ENCODE data around the gene CNTF.
A peak's percentile ranks its signal among the peaks of the same experiment; 100 is the strongest.

The CNTF gene

DNA sequence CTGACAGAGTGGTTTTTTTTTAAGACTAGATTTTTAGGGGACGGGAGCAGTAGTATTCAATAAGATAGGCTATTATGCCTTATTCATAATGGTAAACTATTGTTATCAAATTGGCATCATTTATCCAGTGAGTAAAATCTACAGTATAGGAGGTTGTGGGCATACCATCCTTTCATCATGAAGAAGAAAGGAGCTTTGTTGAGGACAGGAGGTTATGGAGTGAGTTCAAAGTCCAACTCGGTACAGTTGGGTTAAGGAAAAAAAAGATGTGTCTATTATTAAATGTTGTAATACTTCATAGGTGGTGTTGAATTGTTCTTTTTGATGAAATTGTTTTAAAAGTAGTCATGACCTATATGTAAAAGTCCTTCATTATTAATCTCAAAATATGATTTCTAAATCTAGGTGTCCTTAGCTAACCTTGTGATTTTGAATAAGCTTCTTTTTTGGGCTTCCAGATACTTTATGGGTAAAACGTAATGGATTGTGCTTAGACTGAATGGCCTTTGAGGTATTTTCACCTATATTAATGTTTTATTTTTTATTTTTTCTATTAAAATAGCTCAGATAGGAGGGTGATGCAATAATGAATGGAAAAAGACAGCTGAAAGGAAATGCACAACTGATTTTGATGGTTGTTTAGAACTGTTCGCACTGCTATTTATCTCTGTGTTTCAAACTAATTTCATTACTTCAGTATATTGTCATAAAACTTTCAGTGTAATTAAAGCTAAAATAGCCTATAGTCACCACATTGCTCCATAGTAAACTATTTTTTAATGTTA is 15.3 kb upstream of the CNTF start:
- DNase-seq: no peak

DNA sequence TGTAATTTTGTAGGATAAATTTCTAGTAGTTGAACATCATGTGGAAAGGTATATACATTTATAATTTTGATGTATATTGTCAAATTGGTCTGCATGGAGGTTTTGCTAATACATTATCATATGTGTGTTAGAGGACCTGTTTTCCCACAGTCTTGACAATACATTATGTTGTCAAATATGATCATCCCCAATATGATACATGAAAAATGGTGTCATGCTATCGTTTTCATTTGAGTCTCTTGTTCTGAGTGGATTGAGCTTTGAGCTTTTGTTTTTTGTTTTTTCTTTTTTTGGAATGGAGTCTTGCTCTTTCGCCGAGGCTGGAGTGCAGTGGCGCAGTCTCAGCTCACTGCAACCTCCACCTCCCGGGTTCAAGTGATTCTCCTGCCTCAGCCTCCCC is 14.1 kb upstream of the CNTF start:
- DNase-seq: no peak

DNA sequence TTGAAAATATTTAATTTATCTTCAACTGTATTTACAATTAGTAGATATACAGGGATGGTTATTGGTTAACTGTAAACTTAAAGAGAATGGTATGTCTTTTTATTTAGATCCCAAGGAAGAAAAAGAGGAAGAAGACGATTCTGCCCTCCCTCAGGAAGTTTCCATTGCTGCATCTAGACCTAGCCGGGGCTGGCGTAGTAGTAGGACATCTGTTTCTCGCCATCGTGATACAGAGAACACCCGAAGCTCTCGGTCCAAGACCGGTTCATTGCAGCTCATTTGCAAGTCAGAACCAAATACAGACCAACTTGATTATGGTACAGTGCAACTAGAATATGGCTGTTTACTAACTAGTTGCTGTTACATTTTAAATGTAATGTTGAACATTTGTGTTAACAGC is 12.7 kb upstream of the CNTF start:
- no peak for DNase-seq

DNA sequence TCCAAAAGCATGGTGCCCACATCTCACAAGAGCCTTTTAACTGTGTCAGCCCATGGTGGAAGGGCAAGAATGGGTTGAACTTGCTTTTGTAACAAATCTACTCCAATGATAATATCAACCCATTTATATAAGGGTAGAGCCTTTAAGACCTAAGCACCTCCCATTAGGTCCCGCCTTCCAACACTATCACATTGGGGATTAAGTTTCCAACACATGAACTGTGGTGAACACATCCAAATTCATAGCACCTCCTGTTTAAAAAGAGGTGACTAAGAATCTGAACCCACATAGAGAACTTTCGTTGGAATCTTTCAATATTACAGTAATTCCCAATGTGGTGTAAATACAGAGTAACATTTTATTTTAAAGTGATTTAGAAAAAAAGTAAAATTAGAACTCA is 9.2 kb upstream of the CNTF start:
- DNase-seq: no peak

DNA sequence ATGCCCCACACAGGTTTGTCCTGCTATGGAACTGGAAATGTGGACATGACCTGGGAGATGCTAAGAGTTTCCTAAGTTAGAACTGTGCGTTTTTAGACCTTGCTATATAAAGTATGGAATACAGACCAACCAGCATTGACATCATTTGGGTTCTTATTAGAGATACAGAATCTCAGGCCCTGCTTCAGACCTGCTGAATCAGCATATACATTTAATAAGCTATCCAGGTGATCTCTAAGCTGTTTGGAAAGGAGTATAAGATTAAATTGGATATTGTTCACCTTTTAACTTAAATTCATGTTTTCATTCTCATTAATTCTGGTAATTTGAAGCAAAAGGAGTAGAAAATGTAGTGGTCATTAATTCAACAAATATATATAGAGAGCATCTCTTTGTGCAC is 6.9 kb upstream of the CNTF start:
- no peak for DNase-seq

DNA sequence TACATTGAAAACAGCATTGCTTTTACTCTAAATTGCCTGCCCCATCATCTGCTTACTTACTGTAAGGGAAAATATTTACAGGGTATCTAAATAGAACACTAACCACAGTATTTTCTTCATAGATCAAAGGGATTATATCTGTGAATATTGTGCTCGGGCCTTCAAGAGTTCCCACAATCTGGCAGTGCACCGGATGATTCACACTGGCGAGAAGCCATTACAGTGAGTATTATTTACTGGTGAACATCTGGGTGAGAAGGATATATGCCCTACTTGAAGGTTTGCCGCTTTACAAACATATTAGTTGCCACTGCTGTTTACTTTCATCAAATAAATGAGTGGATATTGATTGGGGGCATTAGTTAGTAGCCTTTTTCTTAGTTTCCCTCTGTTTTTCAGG is 5.9 kb upstream of the CNTF start:
- peak; percentile 1 for DNase-seq

DNA sequence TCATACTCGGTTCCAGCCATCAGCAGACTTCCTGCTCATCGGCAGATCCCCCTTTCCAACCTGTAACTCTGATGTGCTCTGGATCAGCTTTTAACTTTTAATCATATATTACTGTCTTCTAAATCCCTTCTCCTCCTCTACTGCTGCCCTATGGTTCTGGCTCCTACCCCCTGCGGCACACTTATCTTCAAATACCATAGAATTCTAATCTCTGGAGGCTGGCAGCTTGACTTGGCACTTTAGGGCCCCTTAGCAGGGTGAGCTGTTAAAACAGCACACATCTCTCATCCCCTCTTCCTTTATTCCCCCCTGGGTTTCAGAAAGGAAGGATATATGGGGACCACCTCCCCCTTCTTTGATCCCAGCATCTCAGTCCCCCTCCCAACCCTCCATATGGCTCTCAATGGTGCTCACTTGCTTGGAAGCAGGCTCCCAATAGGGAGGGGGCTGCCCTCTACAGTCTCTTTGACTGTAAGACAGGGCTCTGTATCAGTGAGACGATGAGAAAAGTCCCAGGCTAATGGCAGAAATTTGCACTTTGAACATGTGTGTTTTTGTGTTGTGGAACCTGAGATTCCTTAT is 4.4 kb upstream of the CNTF start:
- DNase-seq: no peak

DNA sequence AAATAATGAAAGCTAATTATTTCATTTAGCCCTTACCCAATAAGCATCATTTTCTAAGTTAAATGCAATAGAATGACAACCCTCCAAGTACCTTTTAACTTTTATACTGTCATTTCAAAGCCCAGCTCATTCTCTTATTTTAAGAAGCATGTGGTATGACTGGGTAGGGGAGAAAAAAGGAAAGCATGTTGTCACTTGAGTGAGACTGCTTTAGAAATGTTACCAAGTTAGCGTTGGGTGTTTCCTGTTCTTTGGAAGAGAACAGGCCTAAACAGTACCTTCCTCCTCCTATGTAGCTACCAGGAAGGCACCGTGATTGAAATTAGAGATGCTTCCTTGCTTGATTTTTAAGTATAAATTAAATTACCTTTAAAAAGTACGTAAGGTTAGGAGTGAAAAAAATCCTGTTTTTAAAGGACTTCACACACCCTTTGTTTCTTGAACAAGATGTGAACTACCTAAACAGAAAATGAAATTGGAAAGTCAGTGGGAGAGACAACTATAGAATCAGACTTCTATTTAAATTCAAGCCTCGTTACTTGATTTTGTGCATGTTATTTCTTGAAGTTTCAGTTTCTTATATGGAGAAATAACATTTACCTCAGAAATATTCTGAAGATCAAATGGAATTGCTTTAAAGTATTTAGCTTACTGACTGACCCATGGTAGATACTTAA is 741 bp upstream of the CNTF start:
- DNase-seq: no peak

DNA sequence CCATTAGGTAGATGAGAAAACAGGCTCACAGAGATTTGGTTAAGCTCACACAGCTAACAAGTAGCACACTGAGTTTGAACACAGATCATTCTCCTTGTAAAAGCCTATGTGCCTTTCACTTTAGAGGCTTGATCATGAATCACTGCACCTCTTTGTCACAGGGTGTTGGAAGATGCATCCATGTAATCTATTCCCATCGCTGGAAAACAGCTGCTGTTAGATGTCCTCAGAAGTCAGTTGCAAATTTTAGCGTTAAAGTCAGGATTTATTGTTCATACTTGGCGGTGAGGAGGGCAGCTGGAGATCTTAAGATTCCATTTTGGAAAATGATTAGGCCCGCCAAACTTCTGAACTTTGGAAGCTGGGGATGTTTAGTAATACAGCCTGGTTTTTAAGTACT is 2.6 kb downstream of the CNTF start:
- no peak for DNase-seq

DNA sequence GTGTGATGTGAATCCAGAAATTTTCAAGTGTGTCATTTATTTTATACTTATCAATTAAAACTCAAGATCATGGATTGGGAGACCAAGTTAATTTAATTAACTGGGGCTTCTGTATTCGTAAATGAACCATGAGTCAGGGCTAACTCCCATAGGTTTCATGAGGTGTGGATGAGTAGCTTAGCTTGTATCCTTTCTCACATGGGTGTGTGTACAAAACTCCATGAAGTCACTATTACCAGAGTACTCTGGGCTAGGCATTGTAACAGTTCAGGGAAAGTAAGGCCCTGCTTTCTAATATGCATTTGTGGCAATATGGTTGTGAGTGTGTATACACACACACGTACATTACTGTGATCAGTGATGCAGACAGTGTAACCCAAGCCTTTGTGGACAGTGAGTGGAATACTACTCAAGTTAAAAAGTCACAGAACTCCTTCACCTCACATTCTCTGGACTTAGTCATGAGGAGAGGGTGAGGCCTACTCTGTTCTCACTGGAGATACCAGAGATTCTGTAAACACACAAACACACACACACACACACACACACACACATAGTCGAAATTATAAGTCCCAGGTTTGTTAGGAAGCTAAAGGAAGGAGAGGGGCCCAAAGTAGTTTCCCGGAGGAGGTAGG is 3.5 kb downstream of the CNTF start:
- DNase-seq: no peak

DNA sequence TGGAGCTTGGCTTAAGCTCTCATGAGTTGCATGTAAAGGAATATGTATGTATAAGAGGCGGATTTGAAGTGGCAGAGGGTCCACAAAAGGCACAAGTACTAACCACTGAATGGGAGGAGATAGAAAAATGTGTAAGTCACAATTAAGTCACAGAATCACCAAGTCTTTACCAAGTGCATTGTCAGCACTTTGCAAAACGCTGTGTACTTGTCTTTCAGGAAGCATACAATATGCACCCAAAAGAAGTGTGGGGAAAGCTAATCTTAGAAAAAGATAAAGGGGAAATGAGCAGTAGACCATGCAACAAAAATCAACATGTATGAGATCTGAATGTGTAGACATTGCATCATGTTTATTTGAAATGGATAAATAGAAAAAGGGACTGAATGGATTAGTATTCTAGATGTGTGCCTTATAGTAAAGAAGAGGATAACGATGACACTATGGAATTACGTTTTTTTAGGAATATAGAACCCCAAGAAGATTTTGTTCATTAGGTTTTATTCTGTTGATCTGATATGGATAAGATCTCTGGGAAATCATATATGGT is 4.5 kb downstream of the CNTF start:
- DNase-seq: no peak

DNA sequence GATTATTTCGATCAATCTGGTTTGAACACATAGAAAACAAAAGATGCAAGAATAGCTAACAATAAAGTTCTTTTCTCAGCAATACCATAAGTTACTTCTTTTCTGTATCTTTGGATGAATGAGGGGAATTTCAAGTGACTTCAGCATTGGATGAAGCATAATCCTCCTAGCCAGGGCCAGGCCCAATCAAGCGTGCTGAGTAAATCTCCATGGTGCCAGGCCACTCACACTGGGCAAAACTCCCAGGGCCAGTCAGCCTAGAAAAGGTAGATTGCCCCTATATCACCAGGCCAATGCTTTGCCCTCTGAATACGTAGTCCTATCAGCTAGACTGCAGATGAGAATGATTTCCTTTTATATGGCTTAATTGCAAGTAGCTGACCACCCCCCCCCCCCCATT is 6.0 kb downstream of the CNTF start:
- no peak for DNase-seq

DNA sequence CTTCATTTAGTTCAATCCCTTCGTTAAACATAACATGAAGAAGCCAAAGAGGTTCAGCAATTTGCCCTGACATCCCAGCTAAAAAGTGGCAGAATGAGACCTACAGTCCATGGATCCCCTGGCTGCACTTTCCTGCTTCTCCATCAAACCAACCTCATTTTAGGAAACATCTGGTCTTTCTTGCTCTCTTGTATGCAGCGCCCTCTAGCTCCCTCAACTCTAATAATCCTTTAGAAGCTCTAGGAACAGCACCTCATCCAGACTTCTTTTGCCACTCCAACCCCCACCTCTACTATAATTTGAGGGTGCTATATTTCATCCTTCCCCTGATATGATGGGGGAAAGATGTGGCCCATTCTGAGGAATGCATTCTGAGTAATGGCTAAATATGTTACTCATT is 7.4 kb downstream of the CNTF start:
- peak; percentile 21 for DNase-seq

DNA sequence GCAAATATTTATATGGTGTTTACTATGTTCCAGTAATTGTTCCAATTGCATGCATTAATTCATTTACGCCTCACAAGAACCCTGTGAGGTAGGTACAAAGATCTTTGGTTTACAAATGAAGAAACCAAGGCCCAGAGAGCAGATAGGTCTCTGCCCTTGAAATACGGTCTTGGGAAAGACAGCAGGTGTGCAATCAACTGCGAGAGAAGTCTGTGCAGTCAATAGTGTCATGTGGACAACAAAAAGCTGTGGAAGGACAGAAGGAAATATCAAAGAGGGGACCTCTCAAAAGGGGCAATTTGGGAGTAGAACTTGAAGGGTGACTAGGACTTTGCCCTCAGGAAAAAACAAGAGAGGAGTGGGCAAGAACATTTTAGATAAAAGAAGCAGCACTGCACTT is 8.9 kb downstream of the CNTF start:
- no peak for DNase-seq

DNA sequence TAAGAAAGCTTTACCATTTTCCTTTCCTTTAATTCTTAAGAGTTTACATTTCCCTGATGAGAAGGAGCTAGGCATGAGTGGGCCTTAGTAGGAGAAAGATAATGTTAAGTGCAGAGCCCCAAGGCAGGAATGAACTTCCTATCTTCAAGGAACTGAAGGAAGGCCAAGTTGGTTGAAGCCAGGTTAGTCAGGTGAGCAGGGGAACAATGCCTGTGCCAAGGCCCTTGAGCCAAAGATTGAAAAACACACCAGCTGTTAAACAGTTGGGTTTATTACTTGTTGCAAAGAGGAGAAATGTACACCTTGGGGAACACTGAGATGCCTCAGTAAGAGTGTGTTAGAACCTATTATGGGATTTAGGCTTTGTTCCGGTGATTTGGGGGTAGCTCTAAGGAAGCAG is 10.0 kb downstream of the CNTF start:
- no peak for DNase-seq

DNA sequence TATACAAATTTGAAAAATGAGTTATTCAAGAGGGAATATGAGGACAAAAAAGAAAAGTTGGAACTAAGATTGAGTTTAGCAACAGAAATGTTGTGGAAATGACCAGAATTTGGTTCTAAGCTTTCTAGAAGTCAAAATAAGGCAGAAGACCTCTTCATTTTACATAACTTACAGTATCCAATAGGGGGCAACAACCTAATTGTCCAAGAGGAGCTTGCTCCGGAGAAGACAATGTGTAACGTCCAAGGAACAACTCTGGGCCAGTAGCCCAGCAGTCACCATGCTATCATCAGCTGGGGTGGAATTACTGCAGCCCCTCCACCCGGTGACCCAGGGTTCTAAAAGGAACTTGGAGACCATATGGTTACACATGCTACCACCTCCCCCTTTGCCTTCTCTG is 14.1 kb downstream of the CNTF start:
- DNase-seq: no peak

DNA sequence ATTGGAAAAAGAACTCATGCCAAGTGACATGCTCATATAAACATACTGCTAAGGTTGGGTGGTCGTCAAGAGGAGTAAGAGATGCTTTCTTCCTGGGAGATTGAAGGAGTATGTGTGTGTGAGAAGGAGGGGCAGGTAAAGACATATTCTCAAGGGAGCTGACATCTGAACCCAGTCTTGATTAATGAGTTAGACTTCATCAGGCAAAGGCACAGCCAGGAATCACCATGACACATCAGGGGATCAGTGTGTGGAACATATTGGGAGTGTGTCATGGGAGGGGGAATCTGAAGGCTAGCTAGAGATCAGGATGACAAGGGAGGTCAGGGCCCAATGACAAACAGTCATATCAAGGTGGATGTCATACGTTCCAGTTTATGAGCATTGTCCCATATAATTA is 14.9 kb downstream of the CNTF start:
- no peak for DNase-seq

DNA sequence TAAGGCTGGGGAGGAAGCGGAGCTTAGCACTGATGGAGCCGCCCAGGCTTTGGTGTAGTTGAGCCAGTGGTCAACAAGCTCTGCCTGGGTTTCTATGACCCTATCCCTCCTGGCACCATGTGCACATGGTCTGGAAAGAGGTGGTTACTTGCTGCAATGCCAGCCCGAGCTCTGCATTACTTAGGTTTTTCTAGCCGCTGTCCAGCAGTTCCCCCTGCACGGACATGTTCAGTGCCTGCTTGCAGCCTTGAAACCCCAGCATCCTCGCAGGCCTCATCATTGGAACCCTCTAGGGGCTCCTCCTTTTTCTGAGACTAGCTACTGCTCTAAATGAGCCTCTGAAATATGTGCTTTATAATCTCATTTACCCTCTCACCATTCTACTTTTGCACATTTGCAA is 16.6 kb downstream of the CNTF start:
- DNase-seq: no peak

DNA sequence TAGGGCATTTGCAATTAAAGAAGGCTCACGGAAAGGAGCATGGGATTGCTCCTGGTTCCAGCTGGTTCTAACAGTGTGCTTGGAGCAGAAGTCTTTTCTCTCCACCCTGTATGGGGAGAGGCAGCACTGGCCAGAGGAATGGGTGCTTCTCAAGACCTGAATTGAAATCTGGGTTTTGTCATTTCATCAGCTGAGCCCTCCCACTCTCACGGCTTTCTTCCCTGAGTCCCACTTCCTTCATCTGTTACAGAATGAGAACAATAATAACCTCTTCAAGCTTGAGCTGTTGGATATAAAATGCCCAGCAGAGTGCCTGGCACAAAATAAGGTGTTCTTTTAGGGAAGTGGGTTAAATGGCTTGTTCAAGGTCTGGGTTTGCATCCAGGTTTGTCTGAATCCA is 17.2 kb downstream of the CNTF start:
- DNase-seq: no peak

DNA sequence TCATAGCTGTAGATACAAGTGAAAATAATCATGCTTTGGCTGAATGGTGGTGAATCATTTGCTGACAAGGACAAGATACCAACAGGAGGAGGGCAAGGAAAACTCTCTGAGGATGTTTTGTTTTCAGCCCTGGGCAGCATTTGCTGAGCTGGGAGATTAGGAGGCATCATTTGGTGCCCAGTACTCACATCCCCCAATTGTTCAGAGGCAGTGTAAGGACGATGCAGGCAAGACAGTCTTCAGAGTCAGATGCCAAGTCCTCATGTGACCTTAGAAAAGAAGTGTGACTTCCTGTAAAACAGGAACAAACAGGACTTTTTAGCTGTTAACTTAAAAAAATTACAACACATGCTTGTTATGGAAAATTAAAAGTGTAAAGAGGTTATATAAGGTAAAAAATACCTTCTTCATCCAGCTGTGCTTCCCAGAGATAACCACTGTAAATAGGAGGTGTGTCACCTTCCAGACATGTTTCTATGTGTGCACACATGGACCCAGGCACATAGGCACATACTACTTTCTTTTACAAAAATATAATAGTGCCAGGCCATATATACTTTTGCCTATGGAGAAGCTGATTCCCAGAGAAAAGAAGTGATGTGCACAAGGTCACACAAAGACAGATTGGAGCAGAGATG is 18.0 kb downstream of the CNTF start:
- DNase-seq: no peak

DNA sequence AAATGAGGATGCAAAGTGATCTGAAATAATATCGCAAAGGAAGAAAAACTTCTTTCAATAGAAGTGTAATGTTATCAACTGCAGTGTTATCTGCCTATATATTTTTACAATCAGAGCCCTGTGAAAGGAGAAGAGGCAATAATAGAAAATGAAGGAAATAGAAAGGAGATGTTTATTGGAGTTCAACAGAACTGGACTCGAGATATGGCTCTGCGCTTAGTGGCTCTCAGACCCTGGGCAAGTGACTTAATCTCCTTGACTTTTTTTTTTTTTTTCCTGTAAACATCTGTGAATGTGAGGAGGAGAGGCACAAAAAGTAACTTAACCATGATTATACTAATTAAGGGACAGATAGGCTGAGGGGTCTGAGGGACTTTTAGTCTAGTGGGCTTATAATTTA is 18.9 kb downstream of the CNTF start:
- DNase-seq: no peak

DNA sequence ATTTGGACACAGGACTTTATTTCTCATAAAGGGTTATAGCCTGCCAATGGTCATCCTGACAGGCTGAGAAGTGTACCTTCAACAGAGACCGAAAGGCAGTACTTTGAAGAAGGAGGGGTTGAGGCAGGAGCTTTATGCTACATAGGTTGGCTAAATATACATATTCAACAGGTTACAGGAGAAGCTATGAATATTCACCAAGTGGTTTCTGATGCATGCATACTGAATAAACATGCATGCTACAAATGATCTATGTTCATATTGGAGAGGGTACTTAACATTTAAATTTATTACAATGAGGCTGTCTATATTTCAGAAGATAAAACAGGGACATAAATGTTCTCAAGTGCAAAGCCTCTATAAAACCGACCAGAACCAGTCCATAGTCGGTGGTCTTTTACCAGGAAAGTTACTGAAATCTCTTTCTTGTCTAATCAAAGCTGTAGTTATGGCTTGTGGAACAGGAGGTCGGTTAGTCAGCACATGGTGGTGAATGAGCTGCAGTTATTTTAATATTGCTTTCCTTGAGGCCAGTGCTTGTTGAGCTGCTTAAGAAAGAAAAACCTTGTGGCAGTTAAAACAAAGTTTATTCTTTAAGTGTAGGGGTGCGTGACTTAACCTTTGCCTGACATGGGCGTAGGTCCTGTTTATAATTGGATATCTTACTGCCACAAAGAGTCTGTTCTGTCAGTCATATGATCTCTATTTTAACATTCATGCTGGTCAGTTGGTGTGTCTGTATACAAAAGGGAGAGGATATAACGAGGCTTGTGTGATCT is 19.5 kb downstream of the CNTF start:
- no peak for DNase-seq
